Measurements from ENCODE around the gene DCAF17. TPM values are rescaled to one million over a fixed set of nuclear protein-coding genes. Genes with fewer than 3 reads are reported as not detected.

The DCAF17 gene
- 15.2 and 18.5 TPM in 2 replicates for total RNA-seq (2014; rRNA removed; shearing (Covaris generic))
- 13.4 and 17.5 TPM in 2 replicates for polyA plus RNA-seq (2015; cell fraction: cytosol; rRNA removed)
- polyA plus RNA-seq (2015; cell fraction: nucleus; rRNA removed), result 36.7 and 39.0 TPM in 2 replicates

- DNase-seq (ENCODE audit: low read depth), result peak; percentile 99
Measured at GRCh38 chr2:171434013-171434989, at the start of gene DCAF17. Gene DCAF17 (plus strand): TSS chr2:171434226. CDS start chr2:171434578, 352 bp downstream.

GRCh38 chr2:171386627-171387026 lies 47.4 kb upstream of the DCAF17 start:
- DNase-seq (ENCODE audit: low read depth), result no peak

- DNase-seq (ENCODE audit: low read depth), result no peak
Measured at GRCh38 chr2:171387052-171387451, 47.0 kb upstream of the DCAF17 start.

- no peak for DNase-seq (ENCODE audit: low read depth)
Measured at GRCh38 chr2:171389325-171389724, 44.7 kb upstream of the DCAF17 start.

GRCh38 chr2:171389780-171390179 lies 44.2 kb upstream of the DCAF17 start:
- no peak for DNase-seq (ENCODE audit: low read depth)

GRCh38 chr2:171390941-171391516 lies 43.0 kb upstream of the DCAF17 start:
- peak; percentile 85 for DNase-seq (ENCODE audit: low read depth)

GRCh38 chr2:171391532-171391931 lies 42.5 kb upstream of the DCAF17 start:
- DNase-seq (ENCODE audit: low read depth), result no peak

GRCh38 chr2:171393487-171393886 lies 40.5 kb upstream of the DCAF17 start:
- DNase-seq (ENCODE audit: low read depth), result no peak

GRCh38 chr2:171394164-171394740 lies 39.8 kb upstream of the DCAF17 start:
- DNase-seq (ENCODE audit: low read depth), result no peak

GRCh38 chr2:171399292-171399691 lies 34.7 kb upstream of the DCAF17 start:
- no peak for DNase-seq (ENCODE audit: low read depth)

GRCh38 chr2:171400395-171400794 lies 33.6 kb upstream of the DCAF17 start:
- DNase-seq (ENCODE audit: low read depth), result no peak

GRCh38 chr2:171401947-171402346 lies 32.1 kb upstream of the DCAF17 start:
- no peak for DNase-seq (ENCODE audit: low read depth)

GRCh38 chr2:171402906-171403580 lies 31.0 kb upstream of the DCAF17 start:
- peak; percentile 59 for DNase-seq (ENCODE audit: low read depth)

GRCh38 chr2:171404261-171404660 lies 29.8 kb upstream of the DCAF17 start:
- peak; percentile 88 for DNase-seq (ENCODE audit: low read depth)

- no peak for DNase-seq (ENCODE audit: low read depth)
Measured at GRCh38 chr2:171404719-171405118, 29.3 kb upstream of the DCAF17 start.

GRCh38 chr2:171405546-171405945 lies 28.5 kb upstream of the DCAF17 start:
- DNase-seq (ENCODE audit: low read depth), result no peak

- no peak for DNase-seq (ENCODE audit: low read depth)
Measured at GRCh38 chr2:171406044-171406443, 28.0 kb upstream of the DCAF17 start.

- no peak for DNase-seq (ENCODE audit: low read depth)
Measured at GRCh38 chr2:171407030-171407675, 26.9 kb upstream of the DCAF17 start.

GRCh38 chr2:171407676-171408044 lies 26.4 kb upstream of the DCAF17 start:
- DNase-seq (ENCODE audit: low read depth), result no peak

- no peak for DNase-seq (ENCODE audit: low read depth)
Measured at GRCh38 chr2:171409436-171409971, 24.5 kb upstream of the DCAF17 start.

GRCh38 chr2:171410101-171410500 lies 23.9 kb upstream of the DCAF17 start:
- DNase-seq (ENCODE audit: low read depth), result no peak

All from HT1080 (cell line).